Kidney capillary endothelial cell (primary cell): ENCODE results near the gene IRAK4.
"Not testable (repeated sequence)": the region's sequence is repeated elsewhere in the genome, so short reads cannot be mapped to it uniquely, and the experiment has no call there.

Experiments used
- DNase-seq: peaks from one replicate; pipeline ENCODE4 v3.0.0-alpha.2; 2018; ENCODE audit warnings: low spot score

Gene IRAK4

GRCh38 chr12:43758728-43759563 lies at the start of gene IRAK4, which contains the start of gene PUS7L:
Gene IRAK4 (plus strand): TSS chr12:43758951. CDS start chr12:43768112, 9,161 bp downstream.
Gene PUS7L (minus strand): TSS chr12:43758790. CDS start chr12:43755245, 3,545 bp downstream.
- DNase-seq: peak; percentile 97

GRCh38 chr12:43711348-43711747 lies 47.4 kb upstream of the IRAK4 start:
- no peak for DNase-seq

GRCh38 chr12:43722621-43723020 lies 36.1 kb upstream of the IRAK4 start:
- no peak for DNase-seq

DNA sequence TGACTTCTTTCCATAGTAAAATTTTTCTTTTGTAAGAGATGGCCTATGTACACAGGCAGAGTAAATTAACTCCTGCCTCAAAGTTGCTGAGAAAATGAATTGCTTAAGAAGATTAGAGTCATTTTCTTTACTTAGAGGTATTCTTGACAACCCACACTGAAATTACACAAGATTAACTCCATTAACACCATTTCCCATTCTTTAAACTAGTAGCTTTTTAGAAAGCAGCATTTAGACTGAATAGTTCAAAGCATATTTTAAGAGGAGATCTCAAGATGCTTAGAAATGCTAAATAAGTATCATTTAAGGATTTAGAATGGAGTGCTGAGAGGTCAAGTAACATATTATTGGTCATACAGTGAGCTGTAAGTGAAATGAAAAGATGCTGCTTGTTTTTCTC lies 35.6 kb upstream of the IRAK4 start:
- no peak for DNase-seq

GRCh38 chr12:43728117-43728516 lies 30.6 kb upstream of the IRAK4 start:
- DNase-seq: peak; percentile 11

- no peak for DNase-seq
Measured at GRCh38 chr12:43728698-43729097, 30.1 kb upstream of the IRAK4 start.

GRCh38 chr12:43730283-43730682 lies 28.5 kb upstream of the IRAK4 start:
- DNase-seq: no peak

DNA sequence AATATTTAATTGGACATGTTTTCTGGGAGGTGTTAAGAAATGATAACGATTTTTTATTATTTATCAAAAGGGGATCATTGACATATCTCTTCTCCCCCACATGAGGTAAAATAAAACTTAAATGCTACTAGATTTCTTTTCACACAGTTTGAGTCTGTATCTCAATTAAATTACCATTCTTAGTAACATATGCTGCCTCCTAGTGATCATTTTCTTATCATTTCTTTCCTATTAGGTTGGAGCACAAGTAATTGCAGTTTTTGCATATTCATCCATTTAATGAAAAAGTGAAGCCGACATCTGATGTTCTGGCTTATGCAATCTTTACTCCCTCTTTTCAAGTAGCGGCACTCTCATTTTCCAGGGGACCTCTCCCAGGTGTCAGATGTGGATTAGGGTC lies 25.1 kb upstream of the IRAK4 start:
- DNase-seq: no peak

- DNase-seq: no peak
Measured at GRCh38 chr12:43736927-43737440, 21.8 kb upstream of the IRAK4 start.

DNA sequence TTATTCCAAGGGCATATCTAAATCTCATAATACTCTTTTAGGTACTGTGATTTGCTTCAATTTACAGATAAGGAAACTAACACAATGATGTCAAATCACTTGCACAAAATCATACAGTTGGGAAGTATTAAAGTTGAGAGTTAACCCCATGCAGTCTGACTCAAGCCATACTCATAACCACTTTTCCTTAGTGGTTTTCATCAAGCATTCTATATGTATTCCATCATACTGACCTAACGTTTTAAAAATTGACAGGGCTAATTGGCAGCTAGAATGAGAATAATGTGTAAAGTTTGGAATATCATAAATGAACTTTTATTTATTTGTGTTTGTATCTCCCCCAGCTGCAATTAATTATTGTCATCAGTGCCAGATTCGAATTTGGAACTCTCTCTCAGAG lies 21.1 kb upstream of the IRAK4 start:
- DNase-seq: no peak

GRCh38 chr12:43740511-43741100 lies 18.1 kb upstream of the IRAK4 start:
- no peak for DNase-seq

- no peak for DNase-seq
Measured at GRCh38 chr12:43742106-43742505, 16.6 kb upstream of the IRAK4 start.

DNA sequence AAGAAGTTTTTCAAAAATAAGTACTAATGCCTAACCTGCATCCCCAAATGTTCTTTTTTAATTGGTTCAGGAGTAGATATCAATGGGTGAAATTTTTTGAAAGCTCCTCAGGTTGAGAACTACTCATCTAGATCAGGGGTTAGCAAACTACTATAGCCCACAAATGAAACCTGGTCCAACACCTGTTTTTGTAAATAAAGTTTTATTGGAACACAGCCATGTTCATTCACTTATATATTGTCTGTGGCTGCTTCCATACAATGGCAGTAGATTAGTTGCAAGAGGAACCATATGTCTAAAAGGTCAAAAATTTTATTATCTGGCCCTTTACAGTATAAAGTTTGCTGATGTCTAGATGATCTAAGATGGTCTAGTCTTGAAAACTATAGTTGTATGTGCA lies 13.9 kb upstream of the IRAK4 start:
- no peak for DNase-seq

DNA sequence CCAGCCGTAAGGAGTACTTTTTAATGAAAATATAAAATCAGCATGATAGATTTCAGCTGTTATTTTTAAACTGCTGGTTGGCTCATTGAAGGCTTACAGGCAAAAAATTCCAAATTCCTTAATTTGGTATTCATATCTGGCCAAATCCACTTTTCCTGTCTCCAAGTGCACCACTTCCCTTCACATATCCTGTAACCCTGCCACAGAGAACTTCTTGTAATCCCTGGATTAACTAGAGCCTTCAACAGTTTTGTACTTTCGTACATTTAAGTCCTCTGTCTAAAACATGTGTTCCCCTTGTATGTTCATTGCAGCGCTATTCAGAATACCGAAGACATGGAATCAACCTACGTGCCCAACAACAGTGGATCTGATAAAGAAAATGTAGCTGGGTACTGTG lies 9.7 kb upstream of the IRAK4 start:
- no peak for DNase-seq

GRCh38 chr12:43750814-43751213 lies 7.9 kb upstream of the IRAK4 start:
- no peak for DNase-seq

DNA sequence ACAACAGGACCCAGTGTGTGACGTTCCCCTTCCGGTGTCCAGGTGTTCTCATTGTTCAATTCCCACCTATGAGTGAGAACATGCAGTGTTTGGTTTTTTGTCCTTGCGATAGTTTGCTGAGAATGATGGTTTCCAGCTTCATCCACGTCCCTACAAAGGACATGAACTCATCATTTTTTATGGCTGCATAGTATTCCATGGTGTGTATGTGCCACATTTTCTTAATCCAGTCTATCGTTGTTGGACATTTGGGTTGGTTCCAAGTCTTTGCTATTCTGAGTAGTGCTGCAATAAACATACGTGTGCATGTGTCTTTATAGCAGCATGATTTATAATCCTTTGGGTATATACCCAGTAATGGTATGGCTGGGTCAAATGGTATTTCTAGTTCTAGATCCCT lies 7.4 kb upstream of the IRAK4 start:
- not testable (repeated sequence) for DNase-seq

- DNase-seq: no peak
Measured at GRCh38 chr12:43754015-43754414, 4.7 kb upstream of the IRAK4 start.

GRCh38 chr12:43758247-43758727 lies 464 bp upstream of the IRAK4 start:
- DNase-seq: peak; percentile 12

DNA sequence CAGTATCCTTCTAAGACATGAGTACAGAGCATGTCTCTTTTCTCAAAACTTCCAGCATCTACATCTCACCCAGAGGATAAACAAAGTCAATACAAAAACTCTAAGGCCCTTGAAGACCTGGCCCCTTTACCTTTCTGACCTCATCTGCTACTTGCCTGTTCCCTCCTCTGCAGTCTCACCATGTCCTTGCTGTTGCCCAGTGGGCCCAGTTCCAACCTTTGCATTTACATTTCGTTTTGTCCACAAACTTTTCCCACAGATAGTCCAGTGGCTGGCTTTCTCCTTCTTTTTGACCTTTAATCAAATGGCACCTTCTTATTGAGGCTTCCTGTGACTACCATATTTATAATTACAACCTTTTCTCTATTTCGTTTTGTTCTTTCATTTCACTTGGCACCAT lies 1.6 kb downstream of the IRAK4 start:
- no peak for DNase-seq

GRCh38 chr12:43761500-43761899 lies 2.7 kb downstream of the IRAK4 start:
- no peak for DNase-seq

- no peak for DNase-seq
Measured at GRCh38 chr12:43762596-43762995, 3.8 kb downstream of the IRAK4 start.

GRCh38 chr12:43763769-43764168 lies 5.0 kb downstream of the IRAK4 start:
- no peak for DNase-seq

- DNase-seq: no peak
Measured at GRCh38 chr12:43764528-43764927, 5.8 kb downstream of the IRAK4 start.
